ENCODE data around the gene SFT2D3. TPM values are rescaled to one million over a fixed set of nuclear protein-coding genes. Genes with fewer than 3 reads are reported as not detected.

The SFT2D3 gene, protein sequence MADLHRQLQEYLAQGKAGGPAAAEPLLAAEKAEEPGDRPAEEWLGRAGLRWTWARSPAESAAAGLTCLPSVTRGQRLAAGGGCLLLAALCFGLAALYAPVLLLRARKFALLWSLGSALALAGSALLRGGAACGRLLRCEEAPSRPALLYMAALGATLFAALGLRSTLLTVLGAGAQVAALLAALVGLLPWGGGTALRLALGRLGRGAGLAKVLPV
- total RNA-seq = 7.6 TPM

DNA sequence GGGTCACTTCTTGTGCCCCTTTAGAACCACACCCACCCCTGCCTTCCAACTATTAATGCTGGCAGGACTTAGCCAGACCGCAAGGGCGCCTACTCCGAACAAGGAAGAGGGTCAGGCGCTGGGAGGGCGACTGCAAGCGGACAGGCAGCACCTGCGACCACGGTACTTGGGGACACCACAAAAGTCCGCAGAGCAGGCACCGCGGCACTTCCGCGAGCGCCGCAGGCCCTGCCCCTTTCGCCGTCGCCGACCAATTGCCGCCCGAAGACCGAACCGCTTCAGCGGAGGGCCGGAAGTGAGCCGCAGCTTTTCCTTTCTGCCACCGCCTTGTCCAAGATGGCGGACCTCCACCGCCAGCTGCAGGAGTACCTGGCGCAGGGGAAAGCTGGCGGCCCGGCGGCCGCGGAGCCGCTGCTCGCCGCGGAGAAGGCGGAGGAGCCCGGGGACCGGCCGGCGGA, at the start of gene SFT2D3:
Gene SFT2D3 (plus strand): TSS at position 305 of the 458 bp plus-strand sequence. CDS start 32 bp downstream, at position 337.

DNA sequence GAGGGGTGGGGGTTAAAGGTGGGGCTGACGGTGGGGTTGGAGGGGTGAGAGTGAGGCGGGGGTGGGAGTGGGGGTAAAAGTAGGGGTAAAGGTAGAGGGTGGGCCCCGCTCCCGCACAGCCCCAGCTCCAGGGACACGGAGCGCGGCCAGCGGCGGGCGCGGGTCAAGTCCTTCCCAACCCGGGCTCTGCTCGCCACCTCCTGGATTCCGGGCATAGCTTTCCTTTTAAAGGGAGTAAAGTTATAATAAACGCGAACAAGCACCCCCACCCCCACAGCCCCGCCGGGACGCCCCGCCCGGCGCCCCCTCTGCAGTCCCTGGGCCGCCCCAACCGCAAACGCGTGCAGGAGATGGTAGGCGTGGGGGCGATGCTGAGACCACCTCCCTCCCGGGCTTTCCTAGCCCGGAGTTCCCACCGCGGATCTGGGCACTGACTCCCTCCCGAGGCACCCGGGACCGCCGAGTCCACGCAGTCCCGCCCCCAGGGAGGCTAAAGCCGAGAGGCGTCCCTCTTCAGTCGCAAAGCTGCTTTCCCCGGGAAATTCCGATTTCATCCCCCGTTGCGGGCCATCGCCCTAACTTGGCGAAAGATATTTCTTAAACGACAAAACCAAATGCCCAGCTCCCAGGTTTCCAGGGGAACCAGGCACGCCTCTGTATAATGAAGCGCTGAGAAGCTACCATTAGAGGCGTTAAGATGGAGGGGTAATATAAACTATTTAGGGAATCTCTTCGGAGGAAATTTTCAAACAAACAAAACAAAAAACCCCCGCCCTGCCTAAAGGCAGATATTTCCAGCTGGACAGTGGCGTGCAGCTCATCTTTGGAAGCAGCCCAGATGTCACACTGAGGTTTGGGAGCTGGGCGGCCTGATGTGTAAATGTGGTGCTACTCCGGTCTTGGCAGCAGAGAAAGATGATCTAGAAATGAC, 25.7 kb upstream of the SFT2D3 start, which contains the start of gene LIMS2:
Gene LIMS2 (minus strand): TSS at position 200 of the 931 bp plus-strand sequence. CDS start 506 bp downstream, outside the sequence.

Other genes starting within 250 kb of the SFT2D3 start
- 40.4 TPM for gene IWS1, start 175.0 kb upstream of the SFT2D3 start, total RNA-seq
- under 0.01 TPM for gene MYO7B, start 165.8 kb upstream of the SFT2D3 start, total RNA-seq
- gene GPR17, start 55.3 kb upstream of the SFT2D3 start, total RNA-seq = 28.6 TPM
- 4.4 TPM for gene LIMS2, start 26.0 kb upstream of the SFT2D3 start, total RNA-seq
- gene WDR33, start 109.7 kb downstream of the SFT2D3 start, total RNA-seq = 84.2 TPM
- gene POLR2D, start 156.7 kb downstream of the SFT2D3 start, total RNA-seq = 43.6 TPM
- 14.3 TPM for gene AMMECR1L, start 184.5 kb downstream of the SFT2D3 start, total RNA-seq

All from diencephalon (tissue), 1 donor.